ENCODE data around the gene OPCML.

The OPCML gene

DNA sequence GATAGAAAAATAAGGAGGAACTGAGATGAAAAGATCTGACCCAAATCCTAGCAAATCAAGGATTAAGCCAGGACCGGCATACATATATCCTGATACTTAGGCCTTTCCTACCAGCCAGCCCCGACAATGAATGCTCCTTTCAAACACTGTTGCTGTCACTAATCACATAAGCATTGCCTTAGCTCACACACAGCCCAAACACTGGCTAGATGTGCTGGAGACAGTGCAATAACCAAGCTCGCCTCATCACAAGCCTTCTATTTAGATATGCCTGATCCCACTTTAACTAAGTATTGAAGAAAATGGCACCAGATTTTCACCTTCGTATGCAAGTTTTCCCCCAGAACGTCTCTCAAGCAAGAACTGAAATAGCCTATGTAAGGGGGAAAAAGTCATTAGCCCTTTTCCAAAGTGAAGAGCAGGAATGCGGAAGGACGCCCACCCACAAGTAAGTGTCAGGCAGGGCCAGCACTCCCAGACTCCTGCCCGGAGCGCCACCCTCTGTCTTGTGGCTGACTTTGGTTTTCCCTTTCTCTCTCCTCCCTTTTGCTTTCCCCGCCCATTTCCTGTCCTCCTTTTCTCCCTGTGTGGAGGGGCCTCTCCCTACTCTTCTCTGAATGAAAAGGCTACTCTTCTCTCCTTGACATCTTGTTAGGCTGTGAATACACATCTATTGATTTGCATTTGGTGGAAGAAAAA is 8.9 kb upstream of the OPCML start:
- H3K27ac ChIP-seq, result no peak overlapping the region

DNA sequence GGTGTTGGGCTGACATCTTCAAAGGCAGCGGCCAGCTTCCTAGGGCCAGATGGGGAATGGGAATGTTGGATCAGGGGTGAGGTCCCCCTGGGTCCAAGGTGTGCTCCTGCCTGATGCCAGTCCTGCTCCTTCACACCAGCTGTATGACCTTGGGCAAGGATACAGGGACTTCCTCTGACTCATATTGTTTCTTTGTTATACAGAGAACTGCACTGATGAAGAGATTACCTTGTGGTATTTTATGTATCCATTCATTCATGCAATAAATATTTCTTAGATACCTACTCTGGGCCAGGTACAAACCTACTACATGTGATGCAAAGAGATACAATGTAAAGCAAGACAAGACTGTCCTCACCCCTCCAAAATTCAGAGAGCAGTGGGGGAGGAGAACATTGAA is 3.9 kb upstream of the OPCML start:
- H3K27ac ChIP-seq, result no peak overlapping the region
- no peak for TF ChIP-seq CTCF (conservative IDR thresholded peaks at IDR 0.05)

More for the DNA sequence above, 8.9 kb upstream of the OPCML start:
- no peak for TF ChIP-seq CTCF (conservative IDR thresholded peaks at IDR 0.05)

- H3K27ac ChIP-seq, result no peak overlapping the region
- no peak for TF ChIP-seq CTCF (conservative IDR thresholded peaks at IDR 0.05)
Measured at GRCh38 chr11:133533205-133533604, 904 bp upstream of the OPCML start.

DNA sequence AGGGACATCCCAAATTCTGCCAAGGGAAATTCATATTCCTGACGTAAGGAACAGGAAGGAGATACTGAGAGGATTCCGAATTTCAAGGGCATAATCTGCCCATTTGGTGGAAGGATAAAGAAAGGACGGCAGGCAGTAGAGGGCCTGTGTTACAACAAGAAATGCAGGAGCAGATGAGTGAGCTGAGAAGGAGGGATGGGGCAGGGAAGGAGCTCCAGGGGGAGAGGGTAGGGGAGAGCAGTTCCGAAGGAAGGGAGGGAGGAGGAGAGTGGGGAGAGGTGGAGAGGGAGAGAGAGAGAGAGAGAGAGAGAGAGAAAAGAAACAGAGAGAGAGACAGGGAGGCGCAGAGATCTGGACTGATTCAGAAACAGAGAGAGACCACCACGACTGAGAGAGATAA is 843 bp downstream of the OPCML start:
- H3K27ac ChIP-seq, result no peak overlapping the region
- no peak for TF ChIP-seq CTCF (conservative IDR thresholded peaks at IDR 0.05)

DNA sequence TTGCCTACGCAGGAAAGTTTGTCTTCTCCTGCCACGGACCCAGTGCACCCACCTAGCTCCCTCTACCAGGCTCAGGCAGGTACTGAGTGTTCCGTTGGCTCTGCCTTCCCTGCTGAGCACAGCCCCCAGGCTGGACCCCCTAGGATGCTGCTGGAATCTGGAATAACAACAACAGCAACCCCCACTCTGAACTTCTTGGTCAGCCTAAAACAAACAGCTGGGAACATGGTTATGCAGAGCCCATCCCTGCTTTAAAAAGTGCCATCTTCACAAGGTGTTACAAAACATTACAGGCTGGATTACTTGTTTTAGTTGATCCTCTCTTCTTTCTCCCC is 1.8 kb downstream of the OPCML start:
- no peak overlapping the region for H3K27ac ChIP-seq
- peak; percentile 51 for TF ChIP-seq CTCF (conservative IDR thresholded peaks at IDR 0.05)

DNA sequence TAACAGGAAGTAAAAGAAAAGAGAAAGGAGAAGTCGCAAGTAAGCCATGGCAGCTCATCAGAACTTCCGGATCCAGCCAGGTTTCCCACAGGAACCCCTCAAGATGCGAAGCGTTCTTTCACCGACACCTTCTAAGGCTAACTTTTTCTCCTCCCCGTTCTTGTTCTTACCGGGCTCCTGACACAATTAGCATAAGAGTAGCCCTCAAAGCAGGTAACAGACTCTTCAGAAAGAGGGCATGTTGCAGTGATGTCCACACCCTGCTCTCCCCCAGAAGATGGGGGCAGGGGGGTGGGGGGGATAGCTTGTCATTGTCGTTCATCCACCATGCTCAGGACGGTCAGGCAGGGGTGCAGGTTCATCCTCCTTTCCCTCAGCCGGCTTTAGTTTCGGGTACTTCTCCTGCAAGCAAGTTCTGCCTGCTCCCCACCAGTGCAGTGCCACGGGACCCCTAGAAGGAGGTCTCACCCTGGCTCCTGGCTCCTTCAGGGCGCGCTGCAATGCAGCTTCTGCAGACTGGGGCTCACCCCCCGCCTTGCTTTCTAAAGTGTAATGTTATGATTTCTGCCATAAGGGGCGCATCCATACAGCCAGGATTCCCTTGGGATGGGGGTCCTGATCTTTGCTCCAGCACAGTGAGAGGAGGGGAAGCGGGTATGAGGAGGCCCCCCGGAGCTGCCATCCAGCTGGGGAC is 2.3 kb downstream of the OPCML start:
- no peak for TF ChIP-seq CTCF (conservative IDR thresholded peaks at IDR 0.05)
- no peak overlapping the region for H3K27ac ChIP-seq

GRCh38 chr11:133526790-133527189 is 5.5 kb downstream of the OPCML start:
- H3K27ac ChIP-seq, result no peak overlapping the region

More at GRCh38 chr11:133526790-133527189, 5.5 kb downstream of the OPCML start:
- TF ChIP-seq CTCF (conservative IDR thresholded peaks at IDR 0.05), result no peak

All from VCaP (cell line).